NCI-H146 treated with DMSO at 0.1 percent for 48 hours (cell line): ENCODE measurements around the gene PMS1.
"Not testable (repeated sequence)": the region's sequence is repeated elsewhere in the genome, so short reads cannot be mapped to it uniquely, and the experiment has no call there.

Source experiments
- DNase-seq: peaks from one replicate; lab custom pipeline; 2025; ENCODE audit not compliant: unreplicated experiment; lab: John Stamatoyannopoulos, UW

The PMS1 gene

GRCh38 chr2:189803431-189803830 is 19.2 kb downstream of the PMS1 start:
- DNase-seq, result no peak

- DNase-seq, result no peak
Measured at GRCh38 chr2:189818249-189819038, 34.2 kb downstream of the PMS1 start.

GRCh38 chr2:189819297-189819704 is 35.1 kb downstream of the PMS1 start:
- DNase-seq, result no peak

- no peak for DNase-seq
Measured at GRCh38 chr2:189821953-189822748, 37.9 kb downstream of the PMS1 start.

- DNase-seq, result no peak
Measured at GRCh38 chr2:189824694-189825396, 40.6 kb downstream of the PMS1 start.

GRCh38 chr2:189826039-189826438 is 41.8 kb downstream of the PMS1 start:
- no peak for DNase-seq

- no peak for DNase-seq
Measured at GRCh38 chr2:189829102-189829833, 45.0 kb downstream of the PMS1 start.

- DNase-seq, result no peak
Measured at GRCh38 chr2:189830510-189830909, 46.3 kb downstream of the PMS1 start.

- DNase-seq, result no peak
Measured at GRCh38 chr2:189834059-189834458, 49.8 kb downstream of the PMS1 start.

GRCh38 chr2:189834642-189835041 is 50.4 kb downstream of the PMS1 start:
- DNase-seq, result not testable (repeated sequence)

GRCh38 chr2:189835855-189836558 is 51.8 kb downstream of the PMS1 start:
- DNase-seq, result no peak

- DNase-seq, result no peak
Measured at GRCh38 chr2:189836644-189837043, 52.4 kb downstream of the PMS1 start.

- DNase-seq, result no peak
Measured at GRCh38 chr2:189837326-189837725, 53.1 kb downstream of the PMS1 start.

GRCh38 chr2:189841019-189841418 is 56.8 kb downstream of the PMS1 start:
- DNase-seq, result no peak

GRCh38 chr2:189848276-189848675 is 64.0 kb downstream of the PMS1 start:
- no peak for DNase-seq

GRCh38 chr2:189849550-189849949 is 65.3 kb downstream of the PMS1 start:
- no peak for DNase-seq

GRCh38 chr2:189851174-189851826 is 67.0 kb downstream of the PMS1 start:
- DNase-seq, result no peak

GRCh38 chr2:189854187-189854586 is 69.9 kb downstream of the PMS1 start:
- DNase-seq, result no peak

GRCh38 chr2:189854940-189855339 is 70.7 kb downstream of the PMS1 start:
- DNase-seq, result no peak

GRCh38 chr2:189858291-189858690 is 74.0 kb downstream of the PMS1 start:
- no peak for DNase-seq
